Spinal cord (tissue), 10 donors: ENCODE data around the gene SYP. TPM values are rescaled to one million over a fixed set of nuclear protein-coding genes. Genes with fewer than 3 reads are reported as not detected.

Experiments
- DNase-seq, 6 donors: peaks; one replicate each; pipeline versions ENCODE4 v3.0.0 to v3.0.0-alpha.2; 2013 to 2015; ENCODE audit warnings: low spot score in 6 of 6, low read depth in 4 of 6
- H3K27ac ChIP-seq: one replicate; pipeline ENCODE4 v1.5.1; 2013; ENCODE audit warnings: low read depth, low read length, control low read depth
- H3K27me3 ChIP-seq: one replicate; pipeline ENCODE4 v1.6.1; 2013; ENCODE audit warnings: low read length; ENCODE audit not compliant: control insufficient read depth, insufficient read depth
- H3K36me3 ChIP-seq: one replicate; pipeline ENCODE4 v1.6.1; 2013; ENCODE audit warnings: low read length; ENCODE audit not compliant: control insufficient read depth, insufficient read depth
- H3K4me1 ChIP-seq: one replicate; pipeline ENCODE4 v1.6.1; 2013; ENCODE audit warnings: low read length; ENCODE audit not compliant: control insufficient read depth, insufficient read depth
- H3K4me3 ChIP-seq: one replicate; pipeline ENCODE4 v1.5.1; 2013; ENCODE audit warnings: low read depth, low read length, control low read depth
- H3K9me3 ChIP-seq: one replicate; pipeline ENCODE4 v1.6.1; 2013; ENCODE audit warnings: low read length; ENCODE audit not compliant: control insufficient read depth, insufficient read depth
- WGBS: methylation state at CpG from one replicate; pipeline ENCODE4 v1.1.5; 2013; ENCODE audit warnings: missing lambda C conversion rate; ENCODE audit not compliant: insufficient coverage; 5-methylcytosine and 5-hydroxymethylcytosine counted together
- long read RNA-seq, 4 donors: transcript quantifications; one replicate each; lab custom pipeline, GENCODE V29; 2026
- polyA plus RNA-seq, 2 donors: library from polyadenylated mRNA; unstranded; fragments of 120-200 nt; gene quantifications; one replicate each; pipeline ENCODE4 v1.2.1, GENCODE V29; 2013; ENCODE audit not compliant: insufficient read length in 2 of 2
- total RNA-seq, 2 donors: library from RNA; depleted of rRNA in 1 of 2; stranded (reverse); fragments of 120-200 nt in 1 of 2; fragments of >200 nt in 1 of 2; gene quantifications; one replicate each; pipeline versions ENCODE4 v1.2.3 to v1.2.4, GENCODE V29; 2013 to 2014
- donor health status: healthy.

SYP gene
- total RNA-seq (100 to 1,000 TPM in 1 of 2 donors, 10 to 100 TPM in 1; 83.5 to 192 TPM), polyA plus RNA-seq (100 to 1,000 TPM; 299 to 344 TPM)
- long read RNA-seq, donor 1, transcript SYP-207 (6 exons, 1,850 nt): minor isoform, 15 of 222 reads
- long read RNA-seq, donor 1, transcript SYP-201 (7 exons, 2,498 nt): major isoform, 57 of 222 reads
- long read RNA-seq, donor 1, partial matches to known transcripts: 139 of 222 reads
- long read RNA-seq, donor 1, other reads (novel, unspliced or antisense): 0 of 222 reads
- long read RNA-seq, donor 2, transcript SYP-201 (7 exons, 2,498 nt): major isoform, 8 of 65 reads
- long read RNA-seq, donor 2, partial matches to known transcripts: 51 of 65 reads
- long read RNA-seq, donor 2, other reads (novel, unspliced or antisense): 0 of 65 reads
- long read RNA-seq, donor 3, transcript SYP-201 (7 exons, 2,498 nt): major isoform, 16 of 125 reads
- long read RNA-seq, donor 3, transcript SYP-207 (6 exons, 1,850 nt): minor isoform, 6 of 125 reads
- long read RNA-seq, donor 3, partial matches to known transcripts: 101 of 125 reads
- long read RNA-seq, donor 3, other reads (novel, unspliced or antisense): 0 of 125 reads
- long read RNA-seq, donor 4, partial matches to known transcripts: 0 of 2 reads
- long read RNA-seq, donor 4, other reads (novel, unspliced or antisense): 0 of 2 reads

DNA sequence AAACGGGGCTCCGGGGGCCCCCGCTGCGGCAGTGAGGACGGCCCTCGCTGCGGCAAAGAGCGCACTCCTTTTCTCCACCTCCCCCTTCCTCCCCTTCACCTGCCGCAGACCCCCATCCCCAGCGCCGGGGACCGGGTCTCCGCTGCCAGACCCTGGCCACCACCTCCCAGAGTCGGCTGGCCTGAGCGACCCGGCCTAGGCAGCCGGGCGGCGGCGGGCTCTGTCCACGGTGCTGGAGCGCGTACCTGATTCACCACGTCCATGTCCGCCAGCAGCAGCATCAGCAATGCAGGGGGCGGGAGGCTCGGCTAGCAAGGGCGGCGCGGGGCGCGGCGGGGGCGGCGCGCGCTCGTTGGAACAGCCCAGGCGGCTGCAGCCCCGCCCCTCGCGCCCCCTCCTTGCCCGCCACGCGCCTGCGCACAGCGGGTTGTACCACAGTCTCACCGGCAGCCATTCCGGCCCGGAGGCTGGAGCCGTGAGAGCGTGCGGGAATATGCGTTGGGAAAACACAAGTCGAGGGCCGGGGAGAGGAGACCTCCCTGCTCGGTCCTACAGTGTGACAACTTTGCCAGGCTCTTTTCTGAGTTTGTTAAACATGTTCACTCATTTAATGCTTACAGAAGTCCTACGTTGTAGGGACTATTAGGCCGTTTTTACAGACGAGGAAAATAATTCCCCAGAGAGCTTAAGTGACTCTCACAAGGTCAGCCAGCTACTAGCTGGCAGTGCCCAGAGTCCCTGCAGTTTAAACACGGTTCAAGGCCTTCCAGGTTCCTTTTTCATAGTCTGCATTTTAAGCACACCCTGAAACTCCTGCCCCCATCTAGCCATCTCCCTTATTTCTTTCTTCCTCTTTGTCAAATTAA, at the start of gene SYP:
SYP (minus strand) TSS at position 288 of the 866 bp plus-strand sequence; CDS start at position 281, 7 bp downstream.
- 34% methylated on average over 61 of the region's 61 CpGs for WGBS
- Histone ChIP-seq H3K4me1 (peaks cover 12% of the 10 kb centered on the region), H3K27ac (peak within 1 kb of the TSS; percentile 50), H3K36me3 (peaks cover 11% of the 10 kb centered on the region), H3K27me3 (no peaks in the 10 kb centered on the region), H3K9me3 (peaks cover 2% of the 10 kb centered on the region), H3K4me3 (peak within 1 kb of the TSS; percentile 43)
- DNase-seq: peak in 5 of 6 donors; percentile 58 to 94 (median 69)

DNA sequence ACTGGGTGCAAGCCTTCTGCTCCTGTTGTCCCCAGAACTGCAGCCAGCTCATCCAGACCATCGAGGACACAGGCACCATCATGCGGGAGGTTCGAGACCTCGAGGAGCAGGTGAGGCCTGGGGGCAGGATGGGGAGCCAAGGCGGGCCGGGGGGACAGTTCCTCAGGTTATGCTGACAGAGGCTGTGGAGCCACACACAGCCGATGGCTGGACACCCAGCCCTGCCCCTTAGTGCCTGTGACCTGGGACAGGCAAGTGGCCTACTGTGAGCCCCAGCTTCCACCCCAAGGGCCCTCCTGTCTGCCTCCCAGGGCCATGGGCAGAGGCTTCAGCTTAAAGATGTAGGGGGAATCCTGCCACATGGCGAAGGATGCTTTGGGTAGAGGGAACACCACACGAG, 49.6 kb upstream of the SYP start:
- WGBS: 85% methylated on average over 9 of the region's 9 CpGs

DNA sequence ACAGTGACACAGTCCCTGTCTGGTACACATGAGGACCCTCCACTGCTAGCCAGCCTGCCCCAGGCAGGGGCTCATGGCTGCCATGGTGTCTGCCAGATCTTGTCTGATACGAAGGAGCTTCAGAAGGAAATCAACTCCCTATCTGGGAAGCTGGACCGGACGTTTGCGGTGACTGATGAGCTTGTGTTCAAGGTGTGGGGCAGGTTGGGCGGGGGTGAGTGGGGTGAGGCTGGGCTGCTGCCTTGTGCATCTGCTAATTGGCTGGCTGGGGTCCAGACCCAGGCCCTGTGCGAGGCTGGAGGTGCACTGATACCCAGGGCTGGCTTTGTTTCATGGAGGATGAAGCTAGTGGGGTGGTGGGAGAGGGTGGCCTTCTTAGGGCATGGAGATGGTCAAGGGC, 49.1 kb upstream of the SYP start:
- no peaks in the 10 kb centered on the region for H3K9me3 ChIP-seq
- no peak for DNase-seq
- peaks cover 64% of the 10 kb centered on the region for H3K36me3 ChIP-seq
- WGBS: 89% methylated on average over 6 of the region's 6 CpGs
- H3K4me1 ChIP-seq: no peaks in the 10 kb centered on the region
- H3K4me3 ChIP-seq: no peak overlapping the region
- no peaks in the 10 kb centered on the region for H3K27me3 ChIP-seq
- H3K27ac ChIP-seq: no peak overlapping the region

More for the DNA sequence above, 49.6 kb upstream of the SYP start:
- Histone ChIP-seq H3K4me3 (no peak overlapping the region), H3K27me3 (no peaks in the 10 kb centered on the region), H3K27ac (no peak overlapping the region), H3K36me3 (peaks cover 58% of the 10 kb centered on the region), H3K9me3 (no peaks in the 10 kb centered on the region), H3K4me1 (no peaks in the 10 kb centered on the region)
- DNase-seq: no peak

DNA sequence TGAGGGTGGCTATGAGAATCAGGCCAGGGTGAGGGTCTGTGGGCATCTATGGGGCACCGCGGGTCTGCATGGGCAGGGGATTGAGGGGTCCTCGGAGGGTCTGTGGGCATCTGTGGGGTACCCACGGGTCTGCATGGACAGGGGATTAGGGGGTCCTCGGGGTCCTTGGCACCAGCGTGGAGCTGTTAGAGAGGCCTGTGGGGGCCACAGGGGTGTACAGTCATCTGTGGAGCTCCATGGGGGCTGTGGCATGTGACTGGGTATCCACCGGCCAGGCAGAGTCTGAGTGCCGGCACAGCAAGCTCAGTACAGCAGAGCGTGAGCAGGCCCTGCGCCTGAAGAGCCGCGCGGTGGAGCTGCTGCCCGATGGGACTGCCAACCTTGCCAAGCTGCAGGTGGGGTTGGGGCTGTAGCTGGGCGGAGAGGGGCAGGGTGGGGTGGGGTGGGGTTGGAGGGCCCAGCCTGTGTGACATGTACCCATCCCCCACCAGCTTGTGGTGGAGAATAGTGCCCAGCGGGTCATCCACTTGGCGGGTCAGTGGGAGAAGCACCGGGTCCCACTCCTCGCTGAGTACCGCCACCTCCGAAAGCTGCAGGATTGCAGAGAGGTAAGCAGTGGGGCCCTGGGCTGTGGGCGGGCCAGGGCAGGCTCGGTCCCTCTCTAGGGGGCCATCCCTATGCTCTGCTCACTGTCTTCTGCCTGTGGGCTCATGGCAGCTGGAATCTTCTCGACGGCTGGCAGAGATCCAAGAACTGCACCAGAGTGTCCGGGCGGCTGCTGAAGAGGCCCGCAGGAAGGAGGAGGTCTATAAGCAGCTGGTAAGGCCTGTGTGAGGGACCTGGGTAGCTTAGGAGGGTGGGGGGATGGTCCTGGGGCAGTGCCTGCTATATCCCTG, 48.2 kb upstream of the SYP start:
- Histone ChIP-seq H3K36me3 (peaks cover 69% of the 10 kb centered on the region), H3K27me3 (no peaks in the 10 kb centered on the region), H3K4me3 (no peak overlapping the region), H3K27ac (no peak overlapping the region), H3K9me3 (no peaks in the 10 kb centered on the region), H3K4me1 (no peaks in the 10 kb centered on the region)
- DNase-seq: peak in 1 of 6 donors; percentile 5
- WGBS: 86% methylated on average over 22 of the region's 28 CpGs

DNA sequence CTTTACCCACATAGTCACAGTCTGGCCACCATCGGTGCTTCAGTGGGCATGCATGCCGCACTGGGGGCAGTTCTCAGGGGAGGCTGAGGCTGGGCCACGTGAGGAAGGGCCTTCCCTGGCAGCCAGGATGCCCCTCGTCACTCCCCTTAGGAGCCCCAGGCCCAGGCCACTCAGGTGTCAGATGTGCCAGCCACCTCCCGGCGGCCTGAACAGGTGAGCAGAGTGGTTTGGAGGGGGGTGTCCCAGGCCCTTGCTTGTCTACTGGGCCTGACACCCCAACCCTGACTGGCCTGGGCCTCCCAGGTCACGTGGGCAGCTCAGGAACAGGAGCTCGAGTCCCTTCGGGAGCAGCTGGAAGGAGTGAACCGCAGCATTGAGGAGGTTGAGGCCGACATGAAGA, 47.4 kb upstream of the SYP start:
- Histone ChIP-seq H3K9me3 (no peaks in the 10 kb centered on the region), H3K27ac (no peak overlapping the region), H3K36me3 (peaks cover 76% of the 10 kb centered on the region), H3K27me3 (no peaks in the 10 kb centered on the region), H3K4me1 (no peaks in the 10 kb centered on the region), H3K4me3 (no peak overlapping the region)
- WGBS: 87% methylated on average over 11 of the region's 11 CpGs
- DNase-seq: no peak

DNA sequence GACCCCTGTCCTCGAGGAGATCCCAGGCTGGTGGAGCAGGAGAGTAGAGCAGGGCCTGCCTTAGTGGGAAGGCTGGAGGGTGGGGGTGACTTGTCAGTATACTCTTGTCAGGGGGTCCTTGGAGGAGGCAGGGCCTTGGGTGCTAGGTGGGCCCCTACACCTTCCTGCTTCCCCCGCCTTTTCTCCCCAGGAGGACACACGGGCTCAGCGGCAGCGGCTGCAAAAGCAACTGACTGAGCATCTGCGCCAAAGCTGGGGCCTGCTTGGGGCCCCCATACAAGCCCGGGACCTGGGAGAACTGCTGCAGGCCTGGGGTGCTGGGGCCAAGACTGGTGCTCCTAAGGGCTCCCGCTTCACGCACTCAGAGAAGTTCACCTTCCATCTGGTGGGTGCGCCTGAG, 46.5 kb upstream of the SYP start:
- Histone ChIP-seq H3K27me3 (no peaks in the 10 kb centered on the region), H3K9me3 (no peaks in the 10 kb centered on the region), H3K36me3 (peaks cover 83% of the 10 kb centered on the region)

DNA sequence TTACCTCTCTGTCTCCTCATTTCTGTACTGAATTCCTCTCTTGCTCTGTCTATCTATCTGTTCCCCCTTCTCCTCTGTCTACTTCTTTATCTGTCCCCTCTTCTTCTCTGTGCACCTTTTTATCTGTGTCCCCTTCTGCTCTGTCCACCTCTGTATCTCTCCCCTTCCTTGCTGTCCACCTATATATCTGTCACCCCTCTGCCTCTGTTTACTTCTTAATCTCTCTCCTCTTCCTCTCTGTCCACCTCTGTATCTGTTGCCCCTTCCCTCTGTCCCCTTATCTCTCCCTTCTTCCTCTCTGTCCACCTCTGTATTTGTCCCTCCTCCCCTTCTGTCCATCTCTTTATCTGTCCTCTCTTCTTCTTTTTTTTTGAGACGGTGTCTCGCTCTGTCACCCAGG, 44.2 kb upstream of the SYP start:
- H3K27me3 ChIP-seq: no peaks in the 10 kb centered on the region
- peaks cover 63% of the 10 kb centered on the region for H3K36me3 ChIP-seq
- WGBS: 90% methylated on average over 2 of the region's 2 CpGs
- no peaks in the 10 kb centered on the region for H3K9me3 ChIP-seq
- H3K27ac ChIP-seq: no peak overlapping the region
- DNase-seq: no peak
- H3K4me3 ChIP-seq: no peak overlapping the region
- H3K4me1 ChIP-seq: no peaks in the 10 kb centered on the region

More for the DNA sequence above, 46.5 kb upstream of the SYP start:
- no peak overlapping the region for H3K27ac ChIP-seq
- no peak overlapping the region for H3K4me3 ChIP-seq
- WGBS: 90% methylated on average over 9 of the region's 10 CpGs
- H3K4me1 ChIP-seq: no peaks in the 10 kb centered on the region
- DNase-seq: no peak

DNA sequence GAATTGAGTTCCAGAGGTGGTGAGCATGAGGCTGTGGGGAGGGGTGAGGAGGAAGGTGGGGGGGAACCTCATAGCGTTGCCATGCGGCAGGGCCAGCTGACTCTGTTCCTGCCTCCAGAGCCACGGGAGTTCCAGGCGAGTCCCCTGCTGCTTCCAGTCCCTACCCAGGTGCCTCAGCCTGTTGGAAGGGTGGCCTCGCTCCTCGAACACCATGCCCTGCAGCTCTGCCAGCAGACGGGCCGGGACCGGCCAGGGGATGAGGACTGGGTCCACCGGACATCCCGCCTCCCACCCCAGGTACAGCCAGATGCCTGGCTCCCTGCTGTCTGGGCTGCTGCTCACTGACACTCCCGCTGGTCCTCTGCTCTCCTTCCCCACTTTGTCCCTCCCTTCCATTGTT, 43.2 kb upstream of the SYP start:
- 78% methylated on average over 12 of the region's 12 CpGs for WGBS
- H3K9me3 ChIP-seq: no peaks in the 10 kb centered on the region
- H3K4me3 ChIP-seq: no peak overlapping the region
- DNase-seq: no peak
- no peaks in the 10 kb centered on the region for H3K27me3 ChIP-seq
- H3K36me3 ChIP-seq: peaks cover 52% of the 10 kb centered on the region
- H3K27ac ChIP-seq: no peak overlapping the region
- H3K4me1 ChIP-seq: no peaks in the 10 kb centered on the region
